K562 (cell line): ENCODE results near the gene TRAF3IP3. TPM values are rescaled to one million over a fixed set of nuclear protein-coding genes. Genes with fewer than 3 reads are reported as not detected.

ENCODE experiments used
- BDP1 ChIP-seq: IDR thresholded peaks from 3 replicates; pipeline ENCODE4 v1.6.1; 2011; ENCODE audit not compliant: insufficient read length, insufficient read depth
- CBFA2T3 ChIP-seq: fragments of 450-650 bp; IDR thresholded peaks from 2 replicates; pipeline ENCODE4 v1.6.1; 2017
- COPS2 ChIP-seq: fragments of 450-650 bp; conservative IDR thresholded peaks from 2 replicates; pipeline ENCODE4 v1.6.1; 2016; ENCODE audit warnings: mild to moderate bottlenecking, moderate library complexity
- ETV5 ChIP-seq: sonication (generic); formaldehyde crosslinking; IDR thresholded peaks from 2 replicates; pipeline ENCODE4 v1.4.0; 2020; ENCODE audit warnings: low read depth, mild to moderate bottlenecking, missing genetic modification reagents
- GABPA ChIP-seq: fragments of 200-800 bp; sonication (Bioruptor generic); conservative IDR thresholded peaks from 2 replicates; pipeline ENCODE4 v1.6.1; 2016; ENCODE audit warnings: low read depth, missing genetic modification characterization, missing compliant biosample characterization
- MXD1 ChIP-seq: fragments of 250-450 bp; sonication (Bioruptor Pico); IDR thresholded peaks from 2 replicates; pipeline ENCODE4 v1.8.0; 2021; ENCODE audit warnings: borderline replicate concordance, mild to moderate bottlenecking, moderate library complexity; ENCODE audit not compliant: poor library complexity, severe bottlenecking
- NFXL1 ChIP-seq: fragments of 450-650 bp; formaldehyde crosslinking; IDR thresholded peaks from 2 replicates; pipeline ENCODE4 v1.4.0; 2021; ENCODE audit warnings: mild to moderate bottlenecking
- NR1H2 ChIP-seq: sonication (generic); formaldehyde crosslinking; IDR thresholded peaks from 2 replicates; pipeline ENCODE4 v1.4.0; 2020; ENCODE audit warnings: mild to moderate bottlenecking, missing genetic modification reagents
- RAD51 ChIP-seq: fragments of 450-650 bp; IDR thresholded peaks from 2 replicates; pipeline ENCODE4 v1.7.1; 2016; ENCODE audit warnings: low read depth, mild to moderate bottlenecking, borderline replicate concordance
- RBM15 ChIP-seq: fragments of 200-400 bp; formaldehyde crosslinking; IDR thresholded peaks from 2 replicates; pipeline ENCODE4 v1.6.1; 2018; ENCODE audit warnings: mild to moderate bottlenecking, low read length, moderate library complexity; ENCODE audit not compliant: insufficient read depth
- RFX5 ChIP-seq: IDR thresholded peaks from 2 replicates; pipeline ENCODE4 v1.6.1; 2011; ENCODE audit warnings: low read depth, mild to moderate bottlenecking, improper control_type of control experiment, low read length
- SIX5 ChIP-seq, 2 experiments: IDR thresholded peaks; 2 replicates each; pipeline ENCODE4 v1.6.1; 2011; ENCODE audit warnings: low read length in 2 of 2, borderline replicate concordance in 1 of 2, low read depth in 1 of 2, mild to moderate bottlenecking in 1 of 2, moderate library complexity in 1 of 2; ENCODE audit not compliant: insufficient read depth in 1 of 2
- SMAD2 ChIP-seq: fragments of 150-350 bp; IDR thresholded peaks from 2 replicates; pipeline ENCODE4 v1.6.1; 2014; ENCODE audit warnings: low read depth, mild to moderate bottlenecking, low read length
- ZNF121 ChIP-seq: sonication (generic); formaldehyde crosslinking; conservative IDR thresholded peaks from 2 replicates; pipeline ENCODE4 v1.8.0; 2022; ENCODE audit warnings: missing genetic modification reagents
- ZNF76 ChIP-seq: fragments of 250-450 bp; sonication (Bioruptor Pico); IDR thresholded peaks from 2 replicates; pipeline ENCODE4 v1.4.0; 2020; ENCODE audit warnings: mild to moderate bottlenecking, moderate library complexity, borderline replicate concordance
- ZNF785 ChIP-seq: fragments of 250-450 bp; sonication (Bioruptor Pico); IDR thresholded peaks from 2 replicates; pipeline ENCODE4 v1.4.0; 2020; ENCODE audit warnings: mild to moderate bottlenecking
- polyA plus RNA-seq, 8 experiments: library from polyadenylated mRNA; depleted of rRNA in 4 of 8; stranded (reverse) in 5 of 8; unstranded in 3 of 8; fragments of >200 nt; fragmentation: Nextera tagmentation in 2 of 8; fragmentation: Illumina TruSeq in 1 of 8; extraction: Ambion mirVana in 2 of 8; extraction: Trizol in 1 of 8; gene quantifications; 2 replicates each; pipeline versions ENCODE4 v1.2.1 to v1.2.3, GENCODE V29; 2011 to 2014; ENCODE audit warnings: inconsistent platforms in 1 of 8, missing spikeins in 1 of 8
- total RNA-seq, 7 experiments: library from RNA; depleted of rRNA in 6 of 7; stranded (reverse); fragments of >200 nt in 6 of 7; fragmentation: Illumina TruSeq in 2 of 7; extraction: Trizol in 2 of 7; gene quantifications; 2 replicates each; pipeline versions ENCODE4 v1.2.1 to v1.2.3, GENCODE V29; 2011 to 2021; ENCODE audit warnings: low replicate concordance in 1 of 7
- TF ChIP-seq, protein P1 (sequence below): sonication (generic); formaldehyde crosslinking; IDR thresholded peaks from 2 replicates; pipeline ENCODE4 v1.8.0; 2022; ENCODE audit warnings: mild to moderate bottlenecking, missing genetic modification reagents
- TF ChIP-seq, protein P2 (sequence below): fragments of 450-650 bp; formaldehyde crosslinking; IDR thresholded peaks from 2 replicates; pipeline ENCODE4 v1.4.0; 2022; ENCODE audit warnings: mild to moderate bottlenecking, moderate library complexity
- TF ChIP-seq, protein P3 (sequence below), 2 experiments: IDR thresholded peaks; 2 replicates each; pipeline ENCODE4 v1.6.1; 2012; ENCODE audit warnings: improper control_type of control experiment in 2 of 2, low read depth in 2 of 2, low read length in 2 of 2, borderline replicate concordance in 1 of 2

TRAF3IP3 gene
- total and polyA plus RNA-seq, 9 of the 15 experiments (the other 6 are each of a cell fraction or from before 2014, with no cell fraction given), result 0.06 to 1.1 (median 0.31) TPM

DNA sequence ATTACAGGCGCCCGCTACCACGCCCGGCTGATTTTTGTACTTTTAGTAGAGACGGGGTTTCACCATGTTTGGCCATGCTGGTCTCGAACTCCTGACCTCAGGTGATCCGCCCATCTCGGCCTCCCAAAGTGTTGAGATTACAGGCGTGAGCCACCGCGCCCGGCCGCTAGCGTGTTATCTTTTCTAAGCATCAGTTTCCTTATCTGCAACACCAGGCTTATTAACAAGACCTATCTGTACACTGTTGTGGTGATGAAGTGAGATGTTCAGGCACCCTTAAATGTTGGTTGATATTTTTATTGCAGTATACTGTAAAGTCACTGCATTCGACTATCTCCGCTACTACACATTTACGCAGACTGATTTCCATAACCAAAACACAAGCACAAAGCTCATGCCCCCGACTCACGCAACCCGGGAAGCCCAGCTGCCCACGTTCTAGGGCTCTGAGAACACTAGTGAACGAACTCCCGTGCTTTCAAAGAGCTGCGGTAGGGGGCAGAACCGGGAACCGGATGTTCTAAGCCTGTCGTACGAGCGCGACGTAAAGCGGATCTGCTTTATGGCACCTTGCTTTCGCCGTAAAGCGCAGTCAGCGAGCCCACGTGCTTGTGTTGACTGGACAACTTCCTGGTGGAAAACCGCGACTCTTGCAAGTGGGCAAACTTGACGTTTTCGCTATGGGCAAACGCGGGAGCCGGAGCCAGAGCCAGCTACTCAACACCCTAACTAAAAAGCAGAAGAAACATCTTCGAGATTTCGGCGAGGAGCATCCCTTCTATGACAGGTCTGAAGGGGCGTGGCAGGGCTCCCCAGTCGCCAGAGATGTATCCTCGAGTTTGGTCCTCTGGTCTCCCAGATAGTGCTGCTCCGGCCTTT lies 71.8 kb downstream of the TRAF3IP3 start, which contains the start of gene UTP25 (continued):
- TF ChIP-seq, protein P1, sequence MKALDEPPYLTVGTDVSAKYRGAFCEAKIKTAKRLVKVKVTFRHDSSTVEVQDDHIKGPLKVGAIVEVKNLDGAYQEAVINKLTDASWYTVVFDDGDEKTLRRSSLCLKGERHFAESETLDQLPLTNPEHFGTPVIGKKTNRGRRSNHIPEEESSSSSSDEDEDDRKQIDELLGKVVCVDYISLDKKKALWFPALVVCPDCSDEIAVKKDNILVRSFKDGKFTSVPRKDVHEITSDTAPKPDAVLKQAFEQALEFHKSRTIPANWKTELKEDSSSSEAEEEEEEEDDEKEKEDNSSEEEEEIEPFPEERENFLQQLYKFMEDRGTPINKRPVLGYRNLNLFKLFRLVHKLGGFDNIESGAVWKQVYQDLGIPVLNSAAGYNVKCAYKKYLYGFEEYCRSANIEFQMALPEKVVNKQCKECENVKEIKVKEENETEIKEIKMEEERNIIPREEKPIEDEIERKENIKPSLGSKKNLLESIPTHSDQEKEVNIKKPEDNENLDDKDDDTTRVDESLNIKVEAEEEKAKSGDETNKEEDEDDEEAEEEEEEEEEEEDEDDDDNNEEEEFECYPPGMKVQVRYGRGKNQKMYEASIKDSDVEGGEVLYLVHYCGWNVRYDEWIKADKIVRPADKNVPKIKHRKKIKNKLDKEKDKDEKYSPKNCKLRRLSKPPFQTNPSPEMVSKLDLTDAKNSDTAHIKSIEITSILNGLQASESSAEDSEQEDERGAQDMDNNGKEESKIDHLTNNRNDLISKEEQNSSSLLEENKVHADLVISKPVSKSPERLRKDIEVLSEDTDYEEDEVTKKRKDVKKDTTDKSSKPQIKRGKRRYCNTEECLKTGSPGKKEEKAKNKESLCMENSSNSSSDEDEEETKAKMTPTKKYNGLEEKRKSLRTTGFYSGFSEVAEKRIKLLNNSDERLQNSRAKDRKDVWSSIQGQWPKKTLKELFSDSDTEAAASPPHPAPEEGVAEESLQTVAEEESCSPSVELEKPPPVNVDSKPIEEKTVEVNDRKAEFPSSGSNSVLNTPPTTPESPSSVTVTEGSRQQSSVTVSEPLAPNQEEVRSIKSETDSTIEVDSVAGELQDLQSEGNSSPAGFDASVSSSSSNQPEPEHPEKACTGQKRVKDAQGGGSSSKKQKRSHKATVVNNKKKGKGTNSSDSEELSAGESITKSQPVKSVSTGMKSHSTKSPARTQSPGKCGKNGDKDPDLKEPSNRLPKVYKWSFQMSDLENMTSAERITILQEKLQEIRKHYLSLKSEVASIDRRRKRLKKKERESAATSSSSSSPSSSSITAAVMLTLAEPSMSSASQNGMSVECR (CRISPR knock-in tag), result peak; percentile 100
- TF ChIP-seq, protein P2, sequence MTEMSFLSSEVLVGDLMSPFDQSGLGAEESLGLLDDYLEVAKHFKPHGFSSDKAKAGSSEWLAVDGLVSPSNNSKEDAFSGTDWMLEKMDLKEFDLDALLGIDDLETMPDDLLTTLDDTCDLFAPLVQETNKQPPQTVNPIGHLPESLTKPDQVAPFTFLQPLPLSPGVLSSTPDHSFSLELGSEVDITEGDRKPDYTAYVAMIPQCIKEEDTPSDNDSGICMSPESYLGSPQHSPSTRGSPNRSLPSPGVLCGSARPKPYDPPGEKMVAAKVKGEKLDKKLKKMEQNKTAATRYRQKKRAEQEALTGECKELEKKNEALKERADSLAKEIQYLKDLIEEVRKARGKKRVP (CRISPR knock-in tag), result no peak
- peak; percentile 95 for TF ChIP-seq GABPA (tag)
- TF ChIP-seq, protein P3, sequence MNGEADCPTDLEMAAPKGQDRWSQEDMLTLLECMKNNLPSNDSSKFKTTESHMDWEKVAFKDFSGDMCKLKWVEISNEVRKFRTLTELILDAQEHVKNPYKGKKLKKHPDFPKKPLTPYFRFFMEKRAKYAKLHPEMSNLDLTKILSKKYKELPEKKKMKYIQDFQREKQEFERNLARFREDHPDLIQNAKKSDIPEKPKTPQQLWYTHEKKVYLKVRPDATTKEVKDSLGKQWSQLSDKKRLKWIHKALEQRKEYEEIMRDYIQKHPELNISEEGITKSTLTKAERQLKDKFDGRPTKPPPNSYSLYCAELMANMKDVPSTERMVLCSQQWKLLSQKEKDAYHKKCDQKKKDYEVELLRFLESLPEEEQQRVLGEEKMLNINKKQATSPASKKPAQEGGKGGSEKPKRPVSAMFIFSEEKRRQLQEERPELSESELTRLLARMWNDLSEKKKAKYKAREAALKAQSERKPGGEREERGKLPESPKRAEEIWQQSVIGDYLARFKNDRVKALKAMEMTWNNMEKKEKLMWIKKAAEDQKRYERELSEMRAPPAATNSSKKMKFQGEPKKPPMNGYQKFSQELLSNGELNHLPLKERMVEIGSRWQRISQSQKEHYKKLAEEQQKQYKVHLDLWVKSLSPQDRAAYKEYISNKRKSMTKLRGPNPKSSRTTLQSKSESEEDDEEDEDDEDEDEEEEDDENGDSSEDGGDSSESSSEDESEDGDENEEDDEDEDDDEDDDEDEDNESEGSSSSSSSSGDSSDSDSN (IDR thresholded peaks at IDR 0.05; ENCODE audit: borderline replicate concordance in 1 of 2, low read depth in 2 of 2, low read length in 2 of 2), result peak; percentile 44 to 63; a peak in 1 of 4 replicates
- no peak for TF ChIP-seq SMAD2
- TF ChIP-seq ZNF785 (CRISPR knock-in tag), result no peak
- peak; percentile 87 for TF ChIP-seq CBFA2T3
- TF ChIP-seq NFXL1 (CRISPR knock-in tag), result no peak
- peak; percentile 64; the same call in 1 of the 2 replicates for TF ChIP-seq RAD51
- TF ChIP-seq COPS2, result no peak
- no peak for TF ChIP-seq RBM15
- TF ChIP-seq ZNF121 (CRISPR knock-in tag), result no peak
- TF ChIP-seq ETV5 (CRISPR knock-in tag), result peak; percentile 100
- no peak for TF ChIP-seq ZNF76 (CRISPR knock-in tag)
- TF ChIP-seq BDP1, result no peak
- TF ChIP-seq SIX5 (IDR thresholded peaks at IDR 0.05; ENCODE audit: borderline replicate concordance in 1 of 2, insufficient read depth in 1 of 2, low read depth in 1 of 2, low read length in 2 of 2), result 0 out of 4 replicates have a peak, but pooled peaks of 1 of the 2 experiments have one; percentile 2
- peak; percentile 99 for TF ChIP-seq MXD1 (CRISPR knock-in tag)
- TF ChIP-seq NR1H2 (CRISPR knock-in tag), result 0 out of 2 replicates have a peak, but pooled peaks have one; percentile 63
- TF ChIP-seq RFX5, result no peak
